ENCODE results near the gene TRIM3.
"Not testable (repeated sequence)": the region's sequence is repeated elsewhere in the genome, so short reads cannot be mapped to it uniquely, and the experiment has no call there.

Gene TRIM3

DNA sequence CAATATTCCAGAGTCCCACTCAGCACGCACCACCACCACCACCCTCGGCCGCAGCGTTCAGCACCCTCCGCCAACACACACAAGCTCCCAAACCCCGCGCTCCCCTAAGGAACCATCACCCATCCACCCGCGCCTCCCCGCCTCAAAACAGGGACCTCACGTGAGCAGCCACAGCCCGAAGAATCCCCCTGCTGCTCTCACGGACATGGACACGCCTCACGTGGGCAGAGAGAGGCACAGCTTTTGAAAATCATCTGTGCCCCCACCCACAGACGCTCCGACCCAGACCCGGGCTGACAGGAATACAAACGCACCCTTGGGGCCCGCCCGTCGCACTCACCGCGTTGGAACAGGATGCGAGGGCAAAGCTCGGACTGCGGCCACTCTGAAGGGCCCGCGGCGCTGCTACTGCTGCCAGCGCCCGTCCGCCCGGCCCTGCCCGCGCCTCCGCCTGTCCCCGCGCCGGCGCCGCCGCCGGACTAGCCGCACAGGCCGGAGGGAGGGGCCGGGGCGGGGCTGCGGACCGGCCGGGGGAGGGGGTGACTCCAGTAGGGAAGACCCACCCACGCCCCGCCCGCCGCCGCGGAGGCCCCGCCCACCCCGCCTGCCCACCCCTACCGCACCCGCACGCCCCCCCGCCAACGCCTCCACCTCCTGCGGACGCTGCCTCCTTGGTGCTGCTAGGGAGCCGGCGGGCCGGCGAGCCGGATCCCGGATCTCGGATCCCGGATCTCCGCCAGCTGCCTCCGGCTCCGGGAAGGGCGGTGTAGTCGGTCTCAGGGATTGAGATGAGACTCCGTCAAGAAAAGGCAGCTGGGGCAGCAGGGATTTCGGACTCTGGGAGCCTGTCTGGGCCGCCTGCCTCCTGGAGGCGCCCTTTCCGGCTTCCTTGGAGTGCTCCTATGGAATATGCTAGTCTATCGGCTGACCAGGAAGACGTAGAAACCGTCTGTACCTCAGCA is at the start of gene TRIM3:
TRIM3 (minus strand) TSS at position 491 of the 962 bp plus-strand sequence. CDS start 8,246 bp downstream, outside the sequence.
- H3K27ac ChIP-seq (ENCODE audit: low read depth, low read length): peak within 1 kb of the TSS; percentile 68; the same call in 1 of the 2 replicates
- H3K4me3 ChIP-seq (ENCODE audit: low read depth, low read length): peak within 1 kb of the TSS; percentile 93
- no peaks in the 10 kb centered on the region for H3K9me3 ChIP-seq (ENCODE audit: control insufficient read depth, insufficient read depth, low read depth, low read length)
- H3K9ac ChIP-seq (ENCODE audit: low read length): peak within 1 kb of the TSS; percentile 71
- peaks cover 27% of the 10 kb centered on the region for H3K4me1 ChIP-seq (ENCODE audit: control insufficient read depth, insufficient read depth, low read length)
- H3K36me3 ChIP-seq (ENCODE audit: control insufficient read depth, insufficient read depth, low read length): peaks cover 23% of the 10 kb centered on the region
- H3K27me3 ChIP-seq (ENCODE audit: control insufficient read depth, insufficient read depth, low read length): peaks cover 5% of the 10 kb centered on the region; the same call in 1 of the 2 replicates

DNA sequence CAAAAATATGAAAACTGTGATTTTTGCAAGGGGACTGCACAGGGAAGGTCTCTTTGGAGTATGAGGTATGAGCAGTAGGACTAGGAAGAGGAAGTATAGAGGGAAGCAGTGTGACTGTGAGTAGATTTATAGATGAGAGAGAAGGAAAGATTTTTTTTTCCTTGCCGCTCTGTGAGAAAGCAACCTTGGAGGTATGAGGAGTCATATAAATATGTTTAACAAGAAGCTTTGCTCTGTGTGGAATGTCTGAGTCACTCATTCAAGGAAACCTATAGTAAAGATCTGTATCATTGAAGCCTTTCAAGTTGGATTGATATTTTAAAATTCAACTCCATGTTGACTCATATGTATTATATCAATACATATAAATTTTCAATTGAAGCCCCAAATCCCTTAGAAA is 49.5 kb upstream of the TRIM3 start:
- no peaks in the 10 kb centered on the region for H3K27me3 ChIP-seq (ENCODE audit: control insufficient read depth, insufficient read depth, low read length)
- no peak overlapping the region for H3K9ac ChIP-seq (ENCODE audit: low read length)
- peaks cover 26% of the 10 kb centered on the region for H3K36me3 ChIP-seq (ENCODE audit: control insufficient read depth, insufficient read depth, low read length)
- H3K9me3 ChIP-seq (ENCODE audit: control insufficient read depth, insufficient read depth, low read depth, low read length): no peaks in the 10 kb centered on the region
- H3K27ac ChIP-seq (ENCODE audit: low read depth, low read length): no peak overlapping the region
- no peak overlapping the region for H3K4me3 ChIP-seq (ENCODE audit: low read depth, low read length)
- H3K4me1 ChIP-seq (ENCODE audit: control insufficient read depth, insufficient read depth, low read length): no peaks in the 10 kb centered on the region

DNA sequence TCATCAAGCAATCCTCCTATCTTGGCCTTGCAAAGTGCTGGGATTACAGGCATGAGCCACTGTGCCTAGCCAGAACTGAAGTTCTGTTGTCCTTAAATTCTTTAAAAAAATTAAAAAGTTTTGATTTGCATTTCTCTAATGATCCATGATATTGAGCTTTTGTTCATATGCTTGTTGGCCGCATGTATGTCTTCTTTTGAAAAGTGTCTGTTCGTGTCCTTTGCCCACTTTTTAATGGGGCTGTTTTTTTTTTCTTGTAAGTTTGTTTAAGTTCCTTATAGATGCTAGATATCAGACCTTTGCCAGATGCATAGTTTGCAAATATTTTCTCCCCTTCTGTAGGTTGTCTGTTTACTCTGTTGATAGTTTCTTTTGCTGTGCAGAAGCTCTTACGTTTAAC is 48.2 kb upstream of the TRIM3 start:
- peaks cover 33% of the 10 kb centered on the region for H3K36me3 ChIP-seq (ENCODE audit: control insufficient read depth, insufficient read depth, low read length)
- H3K27ac ChIP-seq (ENCODE audit: low read depth, low read length); H3K9ac ChIP-seq (ENCODE audit: low read length); H3K4me3 ChIP-seq (ENCODE audit: low read depth, low read length); H3K4me1 ChIP-seq (ENCODE audit: control insufficient read depth, insufficient read depth, low read length); H3K9me3 ChIP-seq (ENCODE audit: control insufficient read depth, insufficient read depth, low read depth, low read length); H3K27me3 ChIP-seq (ENCODE audit: control insufficient read depth, insufficient read depth, low read length): not testable (repeated sequence)

DNA sequence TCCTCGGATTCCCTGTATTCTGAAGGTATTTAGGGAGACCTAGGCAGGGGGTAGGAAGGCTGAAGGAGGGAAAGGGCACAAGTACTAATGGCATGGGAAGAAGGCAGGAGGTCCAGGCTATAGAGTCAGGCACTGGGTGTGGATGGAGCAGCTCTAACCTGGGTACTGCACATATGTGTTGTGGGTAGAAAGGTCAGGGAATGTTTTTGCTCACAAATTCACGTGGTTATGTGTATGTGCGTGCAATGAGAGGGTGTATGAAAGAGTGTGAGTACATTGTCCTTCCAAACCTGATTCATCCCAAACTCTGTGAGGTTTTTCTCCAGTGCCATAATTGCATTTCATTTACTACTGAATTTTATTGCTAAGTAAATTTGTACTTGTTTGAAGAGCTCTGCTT is 46.5 kb upstream of the TRIM3 start:
- H3K9me3 ChIP-seq (ENCODE audit: control insufficient read depth, insufficient read depth, low read depth, low read length): no peaks in the 10 kb centered on the region
- H3K9ac ChIP-seq (ENCODE audit: low read length): no peak overlapping the region
- H3K27ac ChIP-seq (ENCODE audit: low read depth, low read length): no peak overlapping the region
- no peaks in the 10 kb centered on the region for H3K27me3 ChIP-seq (ENCODE audit: control insufficient read depth, insufficient read depth, low read length)
- H3K4me3 ChIP-seq (ENCODE audit: low read depth, low read length): no peak overlapping the region
- no peaks in the 10 kb centered on the region for H3K4me1 ChIP-seq (ENCODE audit: control insufficient read depth, insufficient read depth, low read length)
- H3K36me3 ChIP-seq (ENCODE audit: control insufficient read depth, insufficient read depth, low read length): peaks cover 38% of the 10 kb centered on the region

GRCh38 chr11:6516865-6517264 is 43.1 kb upstream of the TRIM3 start:
- Histone ChIP-seq H3K4me3 (ENCODE audit: low read depth, low read length) (no peak overlapping the region), H3K9me3 (ENCODE audit: control insufficient read depth, insufficient read depth, low read depth, low read length) (no peaks in the 10 kb centered on the region), H3K27ac (ENCODE audit: low read depth, low read length) (no peak overlapping the region), H3K27me3 (ENCODE audit: control insufficient read depth, insufficient read depth, low read length) (no peaks in the 10 kb centered on the region), H3K36me3 (ENCODE audit: control insufficient read depth, insufficient read depth, low read length) (peaks cover 53% of the 10 kb centered on the region), H3K9ac (ENCODE audit: low read length) (no peak overlapping the region), H3K4me1 (ENCODE audit: control insufficient read depth, insufficient read depth, low read length) (no peaks in the 10 kb centered on the region)

GRCh38 chr11:6505577-6506240 is 32.0 kb upstream of the TRIM3 start:
- Histone ChIP-seq H3K9me3 (ENCODE audit: control insufficient read depth, insufficient read depth, low read depth, low read length) (no peaks in the 10 kb centered on the region), H3K27ac (ENCODE audit: low read depth, low read length) (no peak overlapping the region), H3K9ac (ENCODE audit: low read length) (no peak overlapping the region), H3K36me3 (ENCODE audit: control insufficient read depth, insufficient read depth, low read length) (peaks cover 30% of the 10 kb centered on the region), H3K27me3 (ENCODE audit: control insufficient read depth, insufficient read depth, low read length) (no peaks in the 10 kb centered on the region), H3K4me1 (ENCODE audit: control insufficient read depth, insufficient read depth, low read length) (no peaks in the 10 kb centered on the region), H3K4me3 (ENCODE audit: low read depth, low read length) (no peak overlapping the region)

GRCh38 chr11:6504166-6504565 is 30.4 kb upstream of the TRIM3 start:
- Histone ChIP-seq H3K36me3 (ENCODE audit: control insufficient read depth, insufficient read depth, low read length) (peaks cover 26% of the 10 kb centered on the region), H3K27me3 (ENCODE audit: control insufficient read depth, insufficient read depth, low read length) (no peaks in the 10 kb centered on the region), H3K4me1 (ENCODE audit: control insufficient read depth, insufficient read depth, low read length) (no peaks in the 10 kb centered on the region), H3K9ac (ENCODE audit: low read length) (no peak overlapping the region), H3K27ac (ENCODE audit: low read depth, low read length) (no peak overlapping the region), H3K9me3 (ENCODE audit: control insufficient read depth, insufficient read depth, low read depth, low read length) (no peaks in the 10 kb centered on the region), H3K4me3 (ENCODE audit: low read depth, low read length) (no peak overlapping the region)

DNA sequence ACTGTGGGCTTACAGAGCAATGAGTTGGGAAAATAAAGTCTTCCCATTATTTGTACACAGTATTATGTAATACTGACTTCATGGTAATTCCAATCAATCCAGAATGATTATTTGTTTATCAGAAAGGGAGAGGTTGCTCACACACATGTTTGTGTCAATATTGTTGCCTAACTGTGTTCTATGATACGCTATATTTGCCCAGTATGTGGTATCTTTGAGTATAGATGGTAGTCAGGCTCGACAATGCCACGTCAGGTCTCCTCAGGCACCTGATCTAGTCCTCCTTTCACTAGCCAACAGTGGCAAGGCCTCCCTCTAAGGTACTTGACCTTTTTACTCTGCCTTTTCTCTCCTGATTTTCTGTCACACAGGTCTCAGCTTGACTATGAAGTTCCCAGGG is 28.6 kb upstream of the TRIM3 start:
- Histone ChIP-seq H3K27me3 (ENCODE audit: control insufficient read depth, insufficient read depth, low read length) (no peaks in the 10 kb centered on the region), H3K4me1 (ENCODE audit: control insufficient read depth, insufficient read depth, low read length) (peaks cover 3% of the 10 kb centered on the region; the same call in 1 of the 2 replicates), H3K9ac (ENCODE audit: low read length) (no peak overlapping the region), H3K9me3 (ENCODE audit: control insufficient read depth, insufficient read depth, low read depth, low read length) (no peaks in the 10 kb centered on the region), H3K27ac (ENCODE audit: low read depth, low read length) (no peak overlapping the region), H3K4me3 (ENCODE audit: low read depth, low read length) (no peak overlapping the region), H3K36me3 (ENCODE audit: control insufficient read depth, insufficient read depth, low read length) (peaks cover 38% of the 10 kb centered on the region)

DNA sequence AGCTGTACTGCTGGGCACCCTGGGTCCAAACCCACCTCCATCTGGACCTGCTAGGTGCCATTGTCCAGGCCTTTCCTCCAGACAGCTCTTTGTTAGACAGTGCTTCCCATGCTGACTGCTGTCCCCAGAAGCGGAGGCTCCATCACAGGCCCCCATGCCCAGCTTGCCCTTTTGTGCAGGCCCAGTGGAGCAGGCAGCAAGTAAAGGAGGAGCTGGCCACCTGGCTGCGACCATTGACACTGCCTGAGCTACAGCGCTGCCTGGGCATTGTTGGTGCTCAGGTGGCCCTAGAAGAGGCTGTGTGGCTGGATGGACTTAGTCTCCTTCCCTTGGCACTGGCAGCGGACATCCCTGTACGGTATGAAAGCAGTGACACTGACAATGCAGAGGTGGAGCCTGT is 24.8 kb upstream of the TRIM3 start:
- Histone ChIP-seq H3K36me3 (ENCODE audit: control insufficient read depth, insufficient read depth, low read length) (peaks cover 47% of the 10 kb centered on the region), H3K9ac (ENCODE audit: low read length) (no peak overlapping the region), H3K27ac (ENCODE audit: low read depth, low read length) (no peak overlapping the region), H3K4me3 (ENCODE audit: low read depth, low read length) (no peak overlapping the region), H3K27me3 (ENCODE audit: control insufficient read depth, insufficient read depth, low read length) (no peaks in the 10 kb centered on the region), H3K4me1 (ENCODE audit: control insufficient read depth, insufficient read depth, low read length) (peaks cover 10% of the 10 kb centered on the region), H3K9me3 (ENCODE audit: control insufficient read depth, insufficient read depth, low read depth, low read length) (no peaks in the 10 kb centered on the region)

- Histone ChIP-seq H3K9me3 (ENCODE audit: control insufficient read depth, insufficient read depth, low read depth, low read length) (no peaks in the 10 kb centered on the region), H3K4me3 (ENCODE audit: low read depth, low read length) (no peak overlapping the region), H3K9ac (ENCODE audit: low read length) (no peak overlapping the region), H3K27ac (ENCODE audit: low read depth, low read length) (no peak overlapping the region), H3K27me3 (ENCODE audit: control insufficient read depth, insufficient read depth, low read length) (no peaks in the 10 kb centered on the region), H3K36me3 (ENCODE audit: control insufficient read depth, insufficient read depth, low read length) (peaks cover 47% of the 10 kb centered on the region), H3K4me1 (ENCODE audit: control insufficient read depth, insufficient read depth, low read length) (peaks cover 10% of the 10 kb centered on the region)
These were observed 24.4 kb upstream of the TRIM3 start for GRCh38 chr11:6498121-6498520.

Measured in HUES6 (cell line).